ENCODE data around the gene TBC1D9B.
"Not testable (repeated sequence)": the region's sequence is repeated elsewhere in the genome, so short reads cannot be mapped to it uniquely, and the experiment has no call there.

The TBC1D9B gene

GRCh38 chr5:179862296-179862695, 45.4 kb downstream of the TBC1D9B start:
- DNase-seq, result no peak
- intact Hi-C loops (cut with DNase I), result no loop called here

GRCh38 chr5:179860301-179860700, 47.4 kb downstream of the TBC1D9B start:
- no peak for DNase-seq
- intact Hi-C loops (cut with DNase I), result no loop called here

- intact Hi-C loops (cut with DNase I), result loop anchor here (5.0 kb wide), 2 partner anchors 37 to 48 kb away; partner anchors contain the start of genes SQSTM1 and TBC1D9B
These were observed 48.9 kb downstream of the TBC1D9B start, which contains the start of gene MRNIP for GRCh38 chr5:179858586-179859427. TSS of gene MRNIP (minus strand) at chr5:179858817. CDS start at chr5:179858796, 21 bp downstream.

GRCh38 chr5:179858241-179858585, 49.5 kb downstream of the TBC1D9B start:
- intact Hi-C loops (cut with DNase I), result loop anchor here (5.0 kb wide), 2 partner anchors 36 to 49 kb away; partner anchors contain the start of genes SQSTM1 and TBC1D9B
- peak in 16 of 42 donors; percentile 42 to 94 (median 84) for DNase-seq

More at GRCh38 chr5:179858586-179859427, 48.9 kb downstream of the TBC1D9B start, which contains the start of gene MRNIP:
- peak; percentile 93 to 99 (median 97) for DNase-seq

- DNase-seq, result no peak
- intact Hi-C loops (cut with DNase I), result no loop called here
These were observed 53.3 kb downstream of the TBC1D9B start for GRCh38 chr5:179854356-179854755.

- peak in 1 of 42 donors; percentile 28 for DNase-seq
- intact Hi-C loops (cut with DNase I), result no loop called here
These were observed 54.6 kb downstream of the TBC1D9B start for GRCh38 chr5:179852993-179853547.

GRCh38 chr5:179841621-179842020, 66.1 kb downstream of the TBC1D9B start:
- intact Hi-C loops (cut with DNase I), result no loop called here
- DNase-seq, result peak in 1 of 42 donors; percentile 21

GRCh38 chr5:179840766-179841165, 66.9 kb downstream of the TBC1D9B start:
- intact Hi-C loops (cut with DNase I), result no loop called here
- peak in 2 of 42 donors; percentile 20 to 30 for DNase-seq

GRCh38 chr5:179840321-179840720, 67.4 kb downstream of the TBC1D9B start:
- intact Hi-C loops (cut with DNase I), result no loop called here
- DNase-seq, result peak in 1 of 42 donors; percentile 35

GRCh38 chr5:179839328-179840256, 68.1 kb downstream of the TBC1D9B start:
- intact Hi-C loops (cut with DNase I), result no loop called here
- peak in 2 of 42 donors; percentile 30 to 36 for DNase-seq

GRCh38 chr5:179837076-179838011, 70.4 kb downstream of the TBC1D9B start:
- no peak for DNase-seq
- intact Hi-C loops (cut with DNase I), result no loop called here

GRCh38 chr5:179836225-179837019, 71.3 kb downstream of the TBC1D9B start:
- intact Hi-C loops (cut with DNase I), result no loop called here
- peak in 1 of 42 donors; percentile 37 for DNase-seq

- not testable (repeated sequence) for DNase-seq
These were observed 72.8 kb downstream of the TBC1D9B start for GRCh38 chr5:179834871-179835270.

GRCh38 chr5:179834120-179834519, 73.6 kb downstream of the TBC1D9B start:
- intact Hi-C loops (cut with DNase I), result no loop called here
- DNase-seq, result no peak

More at GRCh38 chr5:179834871-179835270, 72.8 kb downstream of the TBC1D9B start:
- intact Hi-C loops (cut with DNase I), result not testable (repeated sequence)

GRCh38 chr5:179833709-179834070, 74.0 kb downstream of the TBC1D9B start:
- peak in 5 of 42 donors; percentile 31 to 65 (median 51) for DNase-seq
- intact Hi-C loops (cut with DNase I), result no loop called here

- no peak for DNase-seq
- intact Hi-C loops (cut with DNase I), result no loop called here
These were observed 74.5 kb downstream of the TBC1D9B start for GRCh38 chr5:179833056-179833708.

Measured in head of caudate nucleus (tissue), 42 donors.